ENCODE data around the gene ENTPD1.

The ENTPD1 gene

GRCh38 chr10:95831076-95831475, 75.1 kb downstream of the ENTPD1 start:
- no peak for DNase-seq (ENCODE audit: low read depth in 2 of 2)

- no peak for DNase-seq (ENCODE audit: low read depth in 2 of 2)
Observed at GRCh38 chr10:95831515-95831914, 75.6 kb downstream of the ENTPD1 start.

- DNase-seq (ENCODE audit: low read depth in 2 of 2): no peak
Observed at GRCh38 chr10:95832216-95833041, 76.5 kb downstream of the ENTPD1 start.

- no peak for DNase-seq (ENCODE audit: low read depth in 2 of 2)
Observed at GRCh38 chr10:95833042-95833610, 77.2 kb downstream of the ENTPD1 start.

- DNase-seq (ENCODE audit: low read depth in 2 of 2): no peak
Observed at GRCh38 chr10:95834406-95834805, 78.4 kb downstream of the ENTPD1 start.

- no peak for DNase-seq (ENCODE audit: low read depth in 2 of 2)
Observed at GRCh38 chr10:95835149-95835860, 79.3 kb downstream of the ENTPD1 start.

GRCh38 chr10:95835911-95836310, 79.9 kb downstream of the ENTPD1 start:
- DNase-seq (ENCODE audit: low read depth in 2 of 2): no peak

- no peak for DNase-seq (ENCODE audit: low read depth in 2 of 2)
Observed at GRCh38 chr10:95836610-95837355, 80.8 kb downstream of the ENTPD1 start.

- DNase-seq (ENCODE audit: low read depth in 2 of 2): no peak
Observed at GRCh38 chr10:95837356-95837776, 81.4 kb downstream of the ENTPD1 start.

- no peak for DNase-seq (ENCODE audit: low read depth in 2 of 2)
Observed at GRCh38 chr10:95837783-95838182, 81.8 kb downstream of the ENTPD1 start.

- DNase-seq (ENCODE audit: low read depth in 2 of 2): no peak
Observed at GRCh38 chr10:95840121-95840520, 84.2 kb downstream of the ENTPD1 start.

- DNase-seq (ENCODE audit: low read depth in 2 of 2): no peak
Observed at GRCh38 chr10:95840681-95841080, 84.7 kb downstream of the ENTPD1 start.

- DNase-seq (ENCODE audit: low read depth in 2 of 2): no peak
Observed at GRCh38 chr10:95841661-95842498, 85.9 kb downstream of the ENTPD1 start.

GRCh38 chr10:95845411-95845810, 89.4 kb downstream of the ENTPD1 start:
- no peak for DNase-seq (ENCODE audit: low read depth in 2 of 2)

GRCh38 chr10:95847007-95847406, 91.0 kb downstream of the ENTPD1 start:
- no peak for DNase-seq (ENCODE audit: low read depth in 2 of 2)

GRCh38 chr10:95848841-95849240, 92.9 kb downstream of the ENTPD1 start:
- DNase-seq (ENCODE audit: low read depth in 2 of 2): no peak

GRCh38 chr10:95850791-95851190, 94.8 kb downstream of the ENTPD1 start:
- no peak for DNase-seq (ENCODE audit: low read depth in 2 of 2)

GRCh38 chr10:95860166-95860940, 104.4 kb downstream of the ENTPD1 start:
- DNase-seq (ENCODE audit: low read depth in 2 of 2): no peak

GRCh38 chr10:95861386-95861785, 105.4 kb downstream of the ENTPD1 start:
- DNase-seq (ENCODE audit: low read depth in 2 of 2): peak in 1 of 2 experiments; percentile 12
